Stimulated activated CD8-positive, alpha-beta memory T cell treated with anti-CD3 and anti-CD28 coated beads, Interleukin-4, amount 100 ng/mL, for 48 hours (primary cell): ENCODE measurements around the gene TMEM213.

ENCODE experiments used
- DNase-seq: peaks from one replicate; pipeline ENCODE4 v3.0.0-alpha.2; 2020

TMEM213 gene

DNA sequence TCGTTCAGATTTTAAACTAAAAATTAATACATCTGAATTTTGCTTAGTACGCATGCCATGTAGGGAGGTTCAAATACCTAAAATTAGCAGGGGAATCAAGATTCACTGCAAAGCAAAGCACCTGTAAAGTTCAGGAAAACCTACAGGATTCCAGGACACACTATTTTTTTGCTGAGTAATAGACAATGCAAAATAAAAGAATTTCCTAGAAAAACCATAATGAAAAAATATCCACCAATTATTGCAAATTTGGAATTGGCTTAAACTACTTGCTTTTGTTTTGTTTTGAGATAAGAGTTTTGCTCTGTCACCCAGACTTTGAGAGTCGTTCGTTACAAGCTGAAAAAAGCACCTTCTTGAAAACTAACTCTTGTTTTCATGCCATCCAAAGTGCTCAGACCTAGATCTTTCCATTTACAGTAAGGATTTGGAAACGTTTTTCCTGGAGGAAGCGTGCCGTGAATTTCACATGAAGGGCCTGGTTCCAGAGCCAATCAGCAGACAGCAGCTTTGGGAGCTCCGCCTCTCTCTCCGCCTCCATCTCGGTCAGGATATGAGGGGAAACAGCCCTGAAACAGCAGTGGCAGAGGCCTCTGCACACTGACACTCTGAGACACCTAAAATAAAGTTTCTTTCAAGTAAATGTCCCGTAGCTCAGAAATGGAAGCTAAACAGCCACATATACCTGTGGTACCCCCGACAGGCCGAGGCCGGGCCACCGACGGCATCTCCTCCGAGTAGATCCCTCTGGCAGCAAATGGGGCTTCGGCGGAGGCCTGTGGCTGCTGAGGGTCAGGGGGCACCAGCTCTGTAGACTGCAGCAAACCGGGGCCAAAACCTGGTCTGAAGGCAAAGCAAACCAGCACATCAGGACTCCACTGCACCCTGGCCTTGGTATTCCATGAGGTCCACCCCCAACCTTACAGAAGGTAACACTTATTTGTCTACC lies 46.1 kb downstream of the TMEM213 start:
- no peak for DNase-seq

DNA sequence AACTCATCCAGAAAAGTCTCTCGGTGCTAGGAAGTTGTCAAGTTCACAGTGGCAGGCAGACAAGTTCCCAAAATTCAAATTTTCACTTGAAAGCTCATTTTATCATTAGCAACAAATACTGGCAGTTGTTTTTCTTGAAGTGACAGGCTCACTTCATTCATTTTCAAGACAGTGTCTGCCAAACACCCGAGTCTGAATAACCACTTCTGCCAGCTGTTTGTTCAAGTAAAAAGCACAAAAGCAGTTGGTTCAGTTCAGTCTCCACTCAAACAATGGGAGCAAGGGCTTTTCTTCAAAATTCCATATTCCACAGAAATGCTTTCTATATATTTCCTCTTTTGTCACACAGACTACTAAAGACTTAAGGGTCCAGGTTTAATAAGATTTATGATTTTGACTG lies 47.9 kb downstream of the TMEM213 start:
- no peak for DNase-seq

DNA sequence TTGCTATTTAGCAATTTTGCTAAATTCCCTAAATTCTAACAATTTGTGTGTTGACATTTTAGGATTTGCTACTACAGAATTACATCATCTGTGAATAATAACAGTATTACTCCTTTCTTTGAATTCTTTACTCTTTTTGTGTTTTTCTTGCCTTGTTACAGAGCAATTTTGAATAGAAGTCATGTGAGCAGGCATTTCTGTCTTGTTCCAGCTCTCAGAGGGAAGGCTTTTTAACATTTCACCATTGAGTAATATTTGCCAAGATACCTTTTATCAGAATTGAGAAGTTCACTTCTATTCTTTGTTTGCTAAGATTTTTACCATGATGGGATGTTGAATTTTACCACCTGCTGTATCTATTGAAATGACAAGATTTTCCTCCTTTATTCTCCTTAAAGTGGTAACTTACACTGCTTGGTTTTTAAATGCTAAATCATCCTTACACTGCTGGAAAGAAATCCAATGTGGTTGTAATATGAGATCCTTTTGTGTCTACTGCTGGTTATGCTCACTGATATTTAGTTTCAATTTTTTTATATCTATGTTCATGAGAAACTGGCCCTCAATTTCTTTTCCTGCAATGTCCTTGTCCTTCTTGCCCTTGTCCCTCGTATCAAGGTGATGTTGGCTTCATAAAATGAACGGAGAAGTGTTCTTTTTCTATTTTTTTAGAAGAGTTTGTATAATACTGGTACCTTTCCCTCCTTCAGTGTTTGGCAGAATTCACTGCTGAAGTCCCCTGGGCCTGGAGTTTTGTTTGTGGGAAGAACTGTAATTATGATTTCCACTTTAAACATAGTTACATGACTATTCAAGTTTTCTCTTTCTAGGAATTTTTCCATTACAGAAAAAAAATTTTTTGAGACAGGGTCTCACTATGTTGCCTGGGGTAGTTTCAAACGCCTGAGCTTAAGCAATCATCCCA lies 50.5 kb downstream of the TMEM213 start:
- no peak for DNase-seq

GRCh38 chr7:138849701-138850100 lies 51.9 kb downstream of the TMEM213 start:
- DNase-seq = no peak

DNA sequence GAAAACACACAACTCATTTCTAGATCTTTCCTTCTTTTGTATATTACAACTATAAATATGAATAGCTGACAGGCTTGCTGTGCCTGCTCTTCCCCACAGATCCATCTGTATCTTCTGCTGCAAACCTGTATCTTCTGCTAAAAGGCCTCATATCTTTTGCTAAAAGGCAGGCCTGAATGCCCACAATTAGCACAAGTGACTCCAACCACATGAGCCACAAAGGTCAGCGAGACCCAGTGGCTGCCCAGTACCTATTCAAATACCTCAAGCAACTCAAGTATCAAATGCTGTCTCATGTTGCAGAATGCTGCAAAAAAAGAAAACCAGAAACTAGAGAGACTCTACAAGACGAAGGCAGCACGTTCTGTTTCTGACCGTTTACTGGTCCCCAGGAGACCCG lies 54.7 kb downstream of the TMEM213 start:
- no peak for DNase-seq

DNA sequence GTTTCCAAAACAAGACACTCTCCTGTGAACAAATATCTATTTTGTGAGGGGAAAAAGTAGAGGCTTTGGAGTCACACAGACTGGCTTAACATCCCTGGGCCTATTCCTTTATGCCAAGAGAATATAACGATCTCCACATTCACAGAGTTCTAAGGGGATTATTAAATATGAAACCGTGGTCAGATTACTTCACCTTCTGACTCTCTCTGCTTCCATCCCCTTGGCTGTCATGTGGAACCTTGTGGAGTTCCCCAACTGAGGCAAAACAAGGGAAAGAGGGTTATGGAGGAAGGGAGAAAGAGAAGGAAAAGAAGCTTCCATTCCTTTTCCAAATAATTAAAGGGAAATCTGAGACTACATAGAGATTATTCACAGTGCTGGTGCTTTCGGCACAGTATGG lies 55.7 kb downstream of the TMEM213 start:
- DNase-seq = no peak

DNA sequence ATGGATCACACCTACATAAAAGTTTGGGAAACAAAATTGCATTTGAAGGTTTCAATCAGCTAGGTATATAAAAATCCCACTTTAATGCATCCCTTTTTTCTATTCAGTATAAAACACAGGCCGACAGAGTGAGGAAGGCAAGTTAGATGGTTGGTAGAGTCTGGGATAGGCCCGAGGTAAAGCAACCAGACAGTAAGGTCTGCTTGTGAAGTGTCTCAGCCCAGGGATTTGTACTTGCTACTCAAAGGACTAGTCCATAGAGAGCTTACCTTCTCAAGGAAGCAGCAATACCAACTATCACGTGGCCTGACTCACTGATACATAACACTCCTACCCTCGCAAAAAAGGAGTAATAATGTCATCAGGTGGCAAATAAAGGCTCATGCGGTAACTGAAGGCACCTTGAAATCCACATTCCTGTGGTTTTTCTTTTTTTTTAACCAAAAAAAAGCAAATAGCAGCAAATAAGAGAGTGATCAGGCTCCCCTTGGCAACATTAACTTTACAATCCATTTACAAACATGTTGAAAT lies 56.4 kb downstream of the TMEM213 start:
- DNase-seq = no peak

- no peak for DNase-seq
These were observed 59.9 kb downstream of the TMEM213 start for GRCh38 chr7:138857728-138858127.

DNA sequence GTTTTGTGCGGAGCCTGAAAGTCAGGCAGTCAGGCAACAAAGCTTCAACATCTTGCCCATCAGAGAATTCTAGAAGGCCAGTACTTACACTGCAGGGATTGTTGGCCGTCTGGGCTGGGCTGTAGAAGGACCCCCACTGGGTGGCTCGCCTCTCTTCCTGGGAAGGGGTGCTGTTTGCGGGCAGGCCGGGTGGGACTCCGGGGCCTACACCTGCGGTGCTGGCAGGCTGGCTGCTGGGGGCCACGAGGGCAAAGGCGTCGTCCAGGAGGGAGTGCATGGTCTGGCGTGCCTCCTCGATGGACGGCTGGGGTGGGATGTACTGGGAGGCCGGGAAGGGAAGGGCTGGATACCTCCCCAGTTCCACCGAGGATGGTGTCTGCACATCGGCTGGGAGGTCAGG lies 63.3 kb downstream of the TMEM213 start:
- no peak for DNase-seq

DNA sequence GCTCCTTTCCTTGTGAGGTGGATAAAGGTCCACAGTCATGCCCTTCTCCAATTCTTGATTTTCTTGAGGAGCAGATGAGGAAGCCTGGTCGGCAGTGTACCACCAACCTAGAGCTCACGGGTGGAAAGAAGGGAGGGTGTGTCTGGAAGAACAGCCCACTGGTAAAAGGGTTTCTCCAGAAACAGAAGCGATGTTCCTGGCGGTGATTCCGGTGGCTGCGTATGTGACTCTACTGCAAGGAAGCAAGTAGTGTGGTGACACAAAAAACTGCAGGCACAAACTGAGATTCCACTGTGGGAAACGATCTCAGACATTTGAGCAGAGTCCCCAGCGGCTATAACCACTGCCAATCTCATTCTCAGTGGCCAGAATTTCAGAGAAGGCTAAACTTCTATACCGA lies 66.1 kb downstream of the TMEM213 start:
- DNase-seq = no peak

DNA sequence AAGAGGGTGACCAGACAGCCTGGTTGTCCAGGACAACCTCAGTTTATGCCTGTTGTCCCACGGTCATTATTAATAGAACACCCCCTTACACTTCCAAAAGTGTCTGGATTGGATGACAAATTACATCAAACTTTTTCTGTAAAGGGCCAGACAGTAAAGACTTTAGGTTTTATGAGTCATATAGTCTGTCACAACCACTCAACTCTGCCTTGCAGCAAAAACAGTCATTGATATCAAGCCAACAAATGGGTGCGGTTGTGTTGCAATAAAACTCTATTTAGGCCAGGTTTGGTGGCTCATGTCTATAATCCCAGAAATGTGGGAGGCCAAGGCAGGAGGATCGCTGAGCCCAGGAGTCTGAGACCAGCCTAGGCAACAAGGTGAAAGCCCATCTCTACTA lies 66.9 kb downstream of the TMEM213 start:
- no peak for DNase-seq

DNA sequence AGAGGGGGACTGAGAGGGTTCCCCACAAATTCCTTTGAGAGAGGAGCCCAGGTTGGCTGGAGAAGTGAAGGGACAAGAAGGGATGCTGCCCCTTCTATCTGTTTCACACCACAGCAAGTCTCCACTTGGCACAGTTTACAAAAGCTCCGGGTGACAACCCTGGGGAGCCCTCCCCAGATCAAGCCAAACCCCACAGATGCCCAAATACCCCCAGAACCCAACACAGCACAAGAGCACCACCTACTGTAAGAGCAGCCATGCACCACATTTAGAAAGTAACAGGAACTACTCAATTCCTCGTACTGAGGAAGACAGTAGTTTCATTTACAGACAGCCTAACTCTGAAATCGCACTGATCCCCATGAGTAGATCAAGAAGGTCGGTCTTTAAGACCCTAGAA lies 68.0 kb downstream of the TMEM213 start:
- peak; percentile 39 for DNase-seq

DNA sequence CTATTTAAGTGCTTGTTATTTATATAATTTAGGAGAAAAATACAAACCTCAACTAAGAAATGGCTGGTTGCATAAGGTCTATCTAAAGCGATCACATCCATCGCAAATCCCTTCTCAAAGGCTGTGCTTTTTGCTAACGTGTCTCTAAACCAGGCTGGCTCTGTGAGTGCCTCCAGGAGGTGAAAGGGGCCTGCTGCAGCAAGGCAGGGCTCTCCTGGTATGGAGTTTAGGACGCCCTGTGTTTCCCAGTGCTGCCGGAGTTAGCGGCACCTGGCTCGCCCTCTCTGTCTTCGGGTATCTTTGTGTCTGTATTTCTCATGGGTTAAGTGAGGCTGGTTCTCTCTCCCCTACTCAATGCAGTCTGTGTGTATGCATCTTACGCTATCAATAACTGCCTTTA lies 68.6 kb downstream of the TMEM213 start:
- DNase-seq = no peak

GRCh38 chr7:138867744-138868143 lies 70.0 kb downstream of the TMEM213 start:
- DNase-seq = no peak

- DNase-seq = no peak
These were observed 70.9 kb downstream of the TMEM213 start for GRCh38 chr7:138868711-138869110.

GRCh38 chr7:138869353-138869752 lies 71.6 kb downstream of the TMEM213 start:
- DNase-seq = no peak

- DNase-seq = no peak
These were observed 73.4 kb downstream of the TMEM213 start for GRCh38 chr7:138871065-138871813.

- no peak for DNase-seq
These were observed 74.0 kb downstream of the TMEM213 start for GRCh38 chr7:138871814-138872090.

DNA sequence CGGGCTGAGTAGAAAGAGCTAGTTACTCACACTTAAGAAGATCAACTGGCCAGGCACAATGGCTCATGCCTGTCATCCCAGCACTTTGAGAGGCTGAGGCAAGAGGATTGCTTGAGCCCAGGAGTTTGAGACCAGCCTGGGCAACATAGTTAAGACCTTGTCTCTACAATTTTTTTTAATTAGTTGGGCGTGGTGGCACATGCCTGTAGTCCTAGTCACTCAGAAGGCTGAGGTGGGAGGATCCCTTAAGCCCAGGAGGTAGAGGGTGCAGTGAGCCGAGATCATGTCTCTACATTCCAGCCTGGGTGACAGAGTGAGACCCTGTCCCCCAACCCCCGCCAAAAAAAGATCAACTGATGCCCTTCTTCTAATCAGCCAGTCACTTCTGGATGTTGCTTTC lies 74.8 kb downstream of the TMEM213 start:
- DNase-seq = no peak

DNA sequence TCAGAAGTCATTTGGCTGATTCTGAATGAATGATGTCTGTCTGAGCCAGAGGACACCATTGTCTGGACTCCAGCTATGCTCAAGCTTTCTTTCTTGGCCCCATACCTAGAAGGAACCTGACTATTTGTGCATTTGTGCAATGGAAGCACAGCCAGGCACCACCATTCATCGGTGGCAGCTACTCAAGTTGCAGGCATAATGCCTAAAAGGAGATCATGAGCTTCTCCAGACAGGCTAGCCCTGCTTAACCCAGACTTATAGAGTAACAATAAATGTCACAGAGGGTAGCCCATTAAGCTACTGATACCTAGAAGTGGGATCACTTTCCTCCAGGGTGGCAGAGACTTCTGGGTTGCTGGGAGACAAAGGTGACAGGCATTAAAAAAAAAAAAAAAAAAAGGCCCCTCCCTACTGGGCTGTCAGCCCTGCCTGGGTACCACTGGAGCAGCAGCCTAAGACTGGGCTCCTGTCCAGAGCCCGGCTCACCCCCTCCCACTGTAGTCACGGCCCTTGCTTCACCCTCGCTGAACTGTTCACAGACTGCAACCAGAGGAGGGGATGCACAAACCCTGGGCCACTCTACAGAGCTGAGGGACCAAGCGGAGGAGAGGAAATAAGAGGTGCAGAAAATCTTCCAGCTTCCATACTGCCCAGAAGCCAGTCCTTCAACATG lies 75.6 kb downstream of the TMEM213 start:
- DNase-seq = no peak

- peak; percentile 67 for DNase-seq
These were observed 78.0 kb downstream of the TMEM213 start for GRCh38 chr7:138875794-138876193.

DNA sequence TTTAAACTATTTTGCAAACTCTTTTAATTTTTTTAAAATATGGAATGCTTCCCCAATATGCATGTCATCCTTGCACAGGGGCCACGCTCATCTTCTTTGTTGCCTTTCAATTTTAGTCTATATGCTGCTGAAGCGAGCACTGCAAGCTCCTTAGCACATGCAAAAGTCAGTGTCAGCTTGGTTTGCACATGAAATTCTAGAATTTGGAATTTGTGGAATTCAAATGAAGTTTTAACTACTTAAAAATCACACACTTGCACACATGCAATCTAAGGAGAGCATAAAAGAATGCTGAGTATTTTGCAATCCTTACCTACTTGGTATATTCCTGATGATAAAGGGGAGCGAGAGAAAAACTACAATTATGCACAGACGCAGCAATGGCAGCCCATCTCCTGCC lies 78.5 kb downstream of the TMEM213 start:
- no peak for DNase-seq
